SK-N-SH (cell line): ENCODE data around the gene EMX1.

ENCODE experiments used
- CTCF ChIP-seq: fragments of 200-600 bp; sonication (generic); IDR thresholded peaks from 2 replicates; pipeline ENCODE4 v1.6.1; 2017; ENCODE audit warnings: antibody characterized with exemption, mild to moderate bottlenecking, moderate library complexity
- JUND ChIP-seq: IDR thresholded peaks from 2 replicates; pipeline ENCODE4 v1.4.0; 2012
- MAX ChIP-seq: IDR thresholded peaks from 2 replicates; pipeline ENCODE4 v1.4.0; 2012; ENCODE audit warnings: low read depth
- YY1 ChIP-seq: IDR thresholded peaks from 2 replicates; pipeline ENCODE4 v1.4.0; 2012; ENCODE audit warnings: low read depth, mild to moderate bottlenecking

- no peak for TF ChIP-seq CTCF
- TF ChIP-seq JUND = no peak
- no peak for TF ChIP-seq YY1
- no peak for TF ChIP-seq MAX
These were observed 38.1 kb downstream of the EMX1 start for GRCh38 chr2:72955228-72956049.
